ENCODE measurements around the gene GPR27.

The GPR27 gene

GRCh38 chr3:71733319-71733718, 20.3 kb upstream of the GPR27 start:
- no peak for DNase-seq

- no peak for DNase-seq
Observed at GRCh38 chr3:71734881-71735280, 18.8 kb upstream of the GPR27 start.

GRCh38 chr3:71742621-71743020, 11.0 kb upstream of the GPR27 start:
- no peak for DNase-seq

GRCh38 chr3:71744738-71745137, 8.9 kb upstream of the GPR27 start:
- DNase-seq = no peak

- no peak for DNase-seq
Observed at GRCh38 chr3:71751602-71752001, 2.1 kb upstream of the GPR27 start.

GRCh38 chr3:71752831-71753700, 589 bp upstream of the GPR27 start:
- peak in 2 of 3 experiments; percentile 25 to 42 for DNase-seq

GRCh38 chr3:71754610-71755253, 1.1 kb downstream of the GPR27 start:
- no peak for DNase-seq

- no peak for DNase-seq
Observed at GRCh38 chr3:71758091-71758490, 4.4 kb downstream of the GPR27 start.

GRCh38 chr3:71759401-71759800, 5.7 kb downstream of the GPR27 start:
- DNase-seq = no peak

- no peak for DNase-seq
Observed at GRCh38 chr3:71760140-71760539, 6.5 kb downstream of the GPR27 start.

GRCh38 chr3:71763426-71763825, 9.8 kb downstream of the GPR27 start:
- no peak for DNase-seq

GRCh38 chr3:71771126-71771525, 17.5 kb downstream of the GPR27 start:
- no peak for DNase-seq

- DNase-seq = no peak
Observed at GRCh38 chr3:71771884-71772283, 18.2 kb downstream of the GPR27 start.

- no peak for DNase-seq
Observed at GRCh38 chr3:71776538-71776937, 22.9 kb downstream of the GPR27 start.

- DNase-seq = no peak
Observed at GRCh38 chr3:71778353-71778752, 24.7 kb downstream of the GPR27 start.

GRCh38 chr3:71779674-71780377, 26.2 kb downstream of the GPR27 start:
- DNase-seq = no peak

GRCh38 chr3:71780430-71780829, 26.8 kb downstream of the GPR27 start:
- no peak for DNase-seq

GRCh38 chr3:71783152-71783551, 29.5 kb downstream of the GPR27 start:
- no peak for DNase-seq

- DNase-seq = peak in 2 of 3 experiments; percentile 32 to 36
Observed at GRCh38 chr3:71784201-71784913, 30.7 kb downstream of the GPR27 start.

- peak; percentile 1 to 59 (median 57) for DNase-seq
Observed at GRCh38 chr3:71784914-71785531, 31.4 kb downstream of the GPR27 start, which contains the start of gene PROK2. Gene PROK2 (minus strand): TSS chr3:71785148. CDS start chr3:71785052, 96 bp downstream.

GRCh38 chr3:71785532-71786216, 32.0 kb downstream of the GPR27 start:
- no peak for DNase-seq

- no peak for DNase-seq
Observed at GRCh38 chr3:71786217-71786549, 32.5 kb downstream of the GPR27 start.

All from NCI-H1417 (cell line).